ENCODE results near the gene RTF1. TPM values are rescaled to one million over a fixed set of nuclear protein-coding genes. Genes with fewer than 3 reads are reported as not detected.

RTF1 gene
- polyA plus RNA-seq, 3 donors = 11.2 to 19.1 (median 15.0) TPM

DNA sequence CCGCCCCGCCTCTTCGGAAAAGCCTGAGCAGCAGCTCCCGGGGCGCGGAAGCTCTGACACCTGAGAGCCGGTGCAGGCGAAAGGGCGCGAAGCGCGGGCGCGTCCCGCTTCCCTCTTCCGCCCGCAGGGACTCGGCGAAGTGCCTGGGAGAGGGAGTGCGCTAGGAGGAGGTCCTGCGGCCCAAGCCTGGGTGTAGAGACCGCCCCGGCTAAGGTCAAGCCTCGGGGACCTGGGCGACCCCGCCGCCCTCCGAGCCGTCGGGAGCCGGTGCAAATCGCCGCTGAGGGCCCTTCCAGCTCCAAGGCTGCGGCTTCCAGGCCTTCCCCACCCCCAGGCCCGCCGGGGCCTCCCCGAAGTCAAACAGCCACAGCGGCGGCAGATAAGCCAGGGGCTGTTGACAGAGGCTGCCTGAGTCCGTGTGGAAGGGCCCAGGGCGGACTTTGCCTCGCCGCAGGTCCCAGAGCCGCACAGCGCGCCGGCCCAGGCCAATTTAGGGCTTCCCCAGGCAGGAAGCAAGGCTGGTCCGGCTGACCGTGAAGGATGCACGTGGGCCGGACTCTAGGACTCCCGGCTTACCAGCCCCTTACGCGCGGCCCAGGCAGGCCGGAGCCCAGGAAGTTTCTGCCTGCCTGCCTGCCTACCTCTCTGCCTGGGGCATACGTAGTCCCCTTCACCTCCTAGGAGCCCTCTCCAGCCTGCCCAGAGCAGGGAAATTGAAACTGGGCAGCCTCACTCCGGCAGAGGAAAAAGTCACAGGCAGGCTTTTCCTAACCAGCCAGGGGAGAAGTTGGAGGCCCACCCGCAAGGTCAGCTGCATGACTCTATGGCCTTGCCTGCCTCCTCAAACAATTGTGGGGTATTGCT, 79.1 kb downstream of the RTF1 start:
- Histone ChIP-seq H3K36me3 (replicated peaks in 1 of 2; ENCODE audit: control insufficient read depth in 1 of 2, insufficient read depth in 2 of 2, low read length in 2 of 2) (no peaks in the 10 kb centered on the region), H3K9ac (ENCODE audit: insufficient read depth, low read length, poor library complexity, severe bottlenecking) (no peak overlapping the region), H3K4me2 (replicated peaks; ENCODE audit: extremely low read depth, low read length, poor library complexity, severe bottlenecking) (peak overlapping the region; percentile 98), H2AFZ (ENCODE audit: insufficient read depth, low read depth, low read length, poor library complexity, severe bottlenecking) (no peak overlapping the region), H3K79me2 (ENCODE audit: insufficient read depth, low read length) (no peaks in the 10 kb centered on the region), H3K4me3 (replicated peaks in 1 of 3; ENCODE audit: low read depth in 2 of 3, low read length in 3 of 3) (peak overlapping the region in 1 of 3 experiments; percentile 90), H3K27me3 (ENCODE audit: control insufficient read depth in 2 of 2, insufficient read depth in 2 of 2, low read length in 2 of 2) (peaks cover 56 to 96% of the 10 kb centered on the region in 2 donors), H3K4me1 (ENCODE audit: control insufficient read depth in 1 of 2, insufficient read depth in 2 of 2, low read length in 2 of 2) (peaks cover 32 to 36% of the 10 kb centered on the region in 2 donors), H3K27ac (ENCODE audit: low read depth in 1 of 2, low read length in 2 of 2) (no peak overlapping the region), H4K20me1 (ENCODE audit: insufficient read depth, low read length) (no peaks in the 10 kb centered on the region), H3K9me3 (replicated peaks in 1 of 2; ENCODE audit: control insufficient read depth in 1 of 2, insufficient read depth in 1 of 2, low read length in 2 of 2) (no peaks in the 10 kb centered on the region)
- Mint-ChIP-seq H3K27ac (no peak overlapping the region), H3K9me3 (peaks cover 0 to 34% (median 5%) of the 10 kb centered on the region in 7 donors), H3K27me3 (ENCODE audit: low read depth in 3 of 3) (peaks cover 77 to 96% (median 92%) of the 10 kb centered on the region in 3 donors), H3K4me3 (peak overlapping the region in 1 of 2 donors; percentile 84), H3K36me3 (peaks cover 5 to 8% of the 10 kb centered on the region in 2 donors), H3K4me1 (peaks cover 21% of the 10 kb centered on the region)
- WGBS (ENCODE audit: insufficient coverage) = 26% methylated on average over 56 of the region's 59 CpGs
- TF ChIP-seq, protein P1, sequence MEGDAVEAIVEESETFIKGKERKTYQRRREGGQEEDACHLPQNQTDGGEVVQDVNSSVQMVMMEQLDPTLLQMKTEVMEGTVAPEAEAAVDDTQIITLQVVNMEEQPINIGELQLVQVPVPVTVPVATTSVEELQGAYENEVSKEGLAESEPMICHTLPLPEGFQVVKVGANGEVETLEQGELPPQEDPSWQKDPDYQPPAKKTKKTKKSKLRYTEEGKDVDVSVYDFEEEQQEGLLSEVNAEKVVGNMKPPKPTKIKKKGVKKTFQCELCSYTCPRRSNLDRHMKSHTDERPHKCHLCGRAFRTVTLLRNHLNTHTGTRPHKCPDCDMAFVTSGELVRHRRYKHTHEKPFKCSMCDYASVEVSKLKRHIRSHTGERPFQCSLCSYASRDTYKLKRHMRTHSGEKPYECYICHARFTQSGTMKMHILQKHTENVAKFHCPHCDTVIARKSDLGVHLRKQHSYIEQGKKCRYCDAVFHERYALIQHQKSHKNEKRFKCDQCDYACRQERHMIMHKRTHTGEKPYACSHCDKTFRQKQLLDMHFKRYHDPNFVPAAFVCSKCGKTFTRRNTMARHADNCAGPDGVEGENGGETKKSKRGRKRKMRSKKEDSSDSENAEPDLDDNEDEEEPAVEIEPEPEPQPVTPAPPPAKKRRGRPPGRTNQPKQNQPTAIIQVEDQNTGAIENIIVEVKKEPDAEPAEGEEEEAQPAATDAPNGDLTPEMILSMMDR (IDR thresholded peaks at IDR 0.05) = no peak
- no peak for DNase-seq
- intact Hi-C loops (cut with micrococcal nuclease) = no loop called here

DNA sequence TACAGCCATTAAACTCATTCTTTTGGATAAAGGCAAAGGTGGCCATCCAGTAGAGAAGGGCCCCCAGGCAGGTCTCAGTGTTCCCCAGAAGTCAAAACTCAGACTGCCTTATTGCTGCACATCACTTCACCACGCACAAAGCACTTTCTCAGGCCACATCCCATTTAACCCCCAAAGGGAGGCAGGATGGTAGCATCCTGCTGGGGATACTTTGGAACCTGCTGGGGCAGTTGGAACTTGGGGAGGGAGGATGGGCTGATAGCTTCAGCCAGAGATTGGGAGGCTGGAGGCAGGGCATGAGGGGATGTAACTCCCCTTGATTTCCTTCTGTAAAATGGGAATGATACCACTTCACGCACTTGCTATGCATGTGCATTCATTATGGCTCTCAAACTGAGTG, 81.8 kb downstream of the RTF1 start:
- no peaks in the 10 kb centered on the region for H3K36me3 ChIP-seq (replicated peaks in 1 of 2; ENCODE audit: control insufficient read depth in 1 of 2, insufficient read depth in 2 of 2, low read length in 2 of 2)
- H3K27ac Mint-ChIP-seq = no peak overlapping the region
- no CpG with 5 or more reads among the region's 2 CpGs for WGBS (ENCODE audit: insufficient coverage)
- no peaks in the 10 kb centered on the region for H4K20me1 ChIP-seq (ENCODE audit: insufficient read depth, low read length)
- H3K36me3 Mint-ChIP-seq = peaks cover 4 to 10% of the 10 kb centered on the region in 2 donors
- no peak overlapping the region for H3K4me2 ChIP-seq (replicated peaks; ENCODE audit: extremely low read depth, low read length, poor library complexity, severe bottlenecking)
- H3K4me3 ChIP-seq (replicated peaks in 1 of 3; ENCODE audit: low read depth in 2 of 3, low read length in 3 of 3) = no peak overlapping the region
- DNase-seq = no peak
- H3K4me1 Mint-ChIP-seq = peaks cover 38% of the 10 kb centered on the region
- H3K9ac ChIP-seq (ENCODE audit: insufficient read depth, low read length, poor library complexity, severe bottlenecking) = no peak overlapping the region
- TF ChIP-seq, protein P1 (IDR thresholded peaks at IDR 0.05) = no peak
- peak overlapping the region in 1 of 2 donors; percentile 44 for H3K4me3 Mint-ChIP-seq
- no peak overlapping the region for H2AFZ ChIP-seq (ENCODE audit: insufficient read depth, low read depth, low read length, poor library complexity, severe bottlenecking)
- no peak overlapping the region for H3K27ac ChIP-seq (ENCODE audit: low read depth in 1 of 2, low read length in 2 of 2)
- H3K27me3 Mint-ChIP-seq (ENCODE audit: low read depth in 3 of 3) = peaks cover 83 to 96% (median 96%) of the 10 kb centered on the region in 3 donors
- H3K9me3 Mint-ChIP-seq = peaks cover 0 to 33% (median 5%) of the 10 kb centered on the region in 7 donors
- intact Hi-C loops (cut with micrococcal nuclease) = no loop called here
- no peaks in the 10 kb centered on the region for H3K79me2 ChIP-seq (ENCODE audit: insufficient read depth, low read length)
- H3K27me3 ChIP-seq (ENCODE audit: control insufficient read depth in 2 of 2, insufficient read depth in 2 of 2, low read length in 2 of 2) = peaks cover 58 to 96% of the 10 kb centered on the region in 2 donors
- peaks cover 0 to 4% of the 10 kb centered on the region in 2 donors for H3K9me3 ChIP-seq (replicated peaks in 1 of 2; ENCODE audit: control insufficient read depth in 1 of 2, insufficient read depth in 1 of 2, low read length in 2 of 2)
- H3K4me1 ChIP-seq (ENCODE audit: control insufficient read depth in 1 of 2, insufficient read depth in 2 of 2, low read length in 2 of 2) = peaks cover 44 to 48% of the 10 kb centered on the region in 2 donors

Data from CD14-positive monocyte (primary cell).